T-cell (primary cell): ENCODE measurements around the gene CR2. TPM values are rescaled to one million over a fixed set of nuclear protein-coding genes. Genes with fewer than 3 reads are reported as not detected.

Experiments
- ATAC-seq, 4 experiments: fragments of 200-7000 bp in 3 of 4; fragments of 150-1000 bp in 1 of 4; cut with Tn5 transposase; replicated peaks in 1 of 4; 1 replicate in 3 of 4; 2 replicates in 1 of 4; pipeline ENCODE4 v1.10.0; 2021; ENCODE audit warnings: moderate library complexity in 3 of 4, mild to moderate bottlenecking in 2 of 4, moderate number of reproducible peaks in 1 of 4
- CTCF ChIA-PET, 2 donors: fragments of 300-600 bp; sonication (Branson Sonifier 250); formaldehyde crosslinking; loops; one replicate each; lab custom pipeline; 2022; ENCODE audit warnings: antibody characterized with exemption in 2 of 2; lab: Charles Lee
- POLR2A ChIA-PET, 2 donors: fragments of 300-600 bp; sonication (Branson Sonifier 250); formaldehyde crosslinking; loops; one replicate each; lab custom pipeline; 2022; ENCODE audit warnings: antibody characterized with exemption in 2 of 2; lab: Charles Lee
- DNase-seq, 35 experiments: peaks; one replicate each; pipeline versions ENCODE4 v3.0.0 to v3.0.0-alpha.2; 2013 to 2023
- H3K27ac ChIP-seq: one replicate; pipeline ENCODE4 v1.5.1; 2013; ENCODE audit warnings: low read length
- H3K27me3 ChIP-seq, 2 experiments: replicated peaks in 1 of 2; 1 replicate in 1 of 2; 2 replicates in 1 of 2; pipeline versions ENCODE4 v1.6.1 to v1.7.0; 2013; ENCODE audit warnings: low read length in 1 of 2, mixed read lengths in 1 of 2; ENCODE audit not compliant: control insufficient read depth in 2 of 2, insufficient read depth in 2 of 2; ENCODE audit errors: extremely low read depth in 1 of 2
- H3K36me3 ChIP-seq, 2 donors: 1 replicate in 1 of 2; 2 replicates in 1 of 2; pipeline versions ENCODE4 v1.6.1 to v1.7.0; 2013; ENCODE audit warnings: low read length in 1 of 2; ENCODE audit not compliant: control insufficient read depth in 2 of 2, insufficient read depth in 1 of 2; ENCODE audit errors: extremely low read depth in 1 of 2
- H3K4me1 ChIP-seq, 2 experiments: 1 replicate in 1 of 2; 2 replicates in 1 of 2; pipeline versions ENCODE4 v1.6.1 to v1.7.0; 2013; ENCODE audit warnings: low read length in 2 of 2, mixed read lengths in 1 of 2; ENCODE audit not compliant: insufficient read depth in 2 of 2, control insufficient read depth in 1 of 2; ENCODE audit errors: extremely low read depth in 1 of 2
- H3K4me3 ChIP-seq, 2 donors: 1 replicate in 1 of 2; 2 replicates in 1 of 2; pipeline versions ENCODE4 v1.5.1 to v1.7.0; 2013; ENCODE audit warnings: mild to moderate bottlenecking in 2 of 2, low read length in 1 of 2, moderate library complexity in 1 of 2; ENCODE audit not compliant: control insufficient read depth in 1 of 2; ENCODE audit errors: extremely low read depth in 1 of 2
- H3K9me3 ChIP-seq: 2 replicates; pipeline ENCODE4 v1.7.0; 2013
- H3K27ac Mint-ChIP-seq, 2 donors: one replicate each; pipeline ENCODE4 v1.8.0; 2020 to 2021; ENCODE audit warnings: mild to moderate bottlenecking in 2 of 2, mixed read lengths in 2 of 2
- H3K27me3 Mint-ChIP-seq, 2 donors: one replicate each; pipeline ENCODE4 v1.8.0; 2021 to 2022; ENCODE audit warnings: mixed read lengths in 2 of 2
- H3K36me3 Mint-ChIP-seq: one replicate; pipeline ENCODE4 v1.8.0; 2021; ENCODE audit warnings: mixed read lengths
- H3K4me1 Mint-ChIP-seq, 3 donors: one replicate each; pipeline ENCODE4 v1.8.0; 2020 to 2022; ENCODE audit warnings: mixed read lengths in 3 of 3, mild to moderate bottlenecking in 1 of 3
- H3K4me3 Mint-ChIP-seq, 3 donors: one replicate each; pipeline ENCODE4 v1.8.0; 2020 to 2022; ENCODE audit warnings: mild to moderate bottlenecking in 3 of 3, mixed read lengths in 3 of 3, moderate library complexity in 3 of 3
- H3K9me3 Mint-ChIP-seq, 3 donors: one replicate each; pipeline ENCODE4 v1.8.0; 2020 to 2022; ENCODE audit warnings: mixed read lengths in 3 of 3
- WGBS: methylation state at CpG from one replicate; pipeline ENCODE4 v1.1.5; 2013; ENCODE audit warnings: missing lambda C conversion rate; ENCODE audit not compliant: insufficient coverage; 5-methylcytosine and 5-hydroxymethylcytosine counted together
- total RNA-seq, 35 experiments: library from RNA in 6 of 35; stranded (reverse) in 6 of 35; fragments of 120-200 nt in 1 of 35; gene quantifications; one replicate each; pipeline versions ENCODE4 v1.2.1 to v1.2.4 and lab custom pipeline; 2013 to 2026

The CR2 gene
- total RNA-seq, 5 donors from 2014 or later (not counting 1 experiment from before 2014, with no cell fraction given): 1.4 to 4.6 (median 2.1) TPM

- H3K4me1 Mint-ChIP-seq: peaks cover 17 to 25% (median 23%) of the 10 kb centered on the region in 3 donors
- peaks cover 4 to 20% of the 10 kb centered on the region in 2 experiments for H3K4me1 ChIP-seq
- 6% methylated on average over 2 of the region's 4 CpGs for WGBS
- peaks cover 0 to 9% (median 2%) of the 10 kb centered on the region in 3 donors for H3K9me3 Mint-ChIP-seq
- no peak overlapping the region for H3K27ac ChIP-seq
- H3K27ac Mint-ChIP-seq: peak overlapping the region; percentile 13 to 68
- ATAC-seq (peak in 3 of 4 experiments; percentile 53 to 73 (median 56)), DNase-seq (peak in 4 of 35 experiments; percentile 10 to 17 (median 14))
- no peaks in the 10 kb centered on the region for H3K27me3 ChIP-seq
- H3K9me3 ChIP-seq: no peaks in the 10 kb centered on the region
- no peak overlapping the region for H3K4me3 ChIP-seq
- no peaks in the 10 kb centered on the region for H3K27me3 Mint-ChIP-seq
- H3K36me3 Mint-ChIP-seq: no peaks in the 10 kb centered on the region
- peak overlapping the region in 1 of 3 donors; percentile 46 for H3K4me3 Mint-ChIP-seq
- POLR2A ChIA-PET: no interaction called here
- CTCF ChIA-PET: no interaction called here
- H3K36me3 ChIP-seq: no peaks in the 10 kb centered on the region
Observed at GRCh38 chr1:207414606-207415108, 39.5 kb upstream of the CR2 start.

DNA sequence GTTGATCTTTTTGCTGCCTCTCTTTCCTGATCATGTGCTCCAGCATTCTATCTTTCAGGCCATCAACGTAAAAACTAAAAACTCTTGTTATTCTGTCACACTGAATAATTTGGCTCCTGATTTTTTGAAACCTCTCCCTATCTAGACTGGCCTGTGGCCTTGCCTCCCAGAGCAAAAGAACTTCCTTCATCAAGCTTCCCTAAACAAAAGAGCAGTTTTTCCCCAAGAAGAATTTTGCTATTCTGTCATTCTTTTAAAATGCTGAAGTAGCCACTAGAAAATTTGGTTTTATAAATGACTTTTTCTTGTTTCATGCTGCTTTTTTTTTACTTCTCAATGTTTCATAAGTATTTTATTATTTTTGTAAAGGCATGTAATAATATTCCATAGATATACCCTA lies 37.1 kb upstream of the CR2 start:
- no peak overlapping the region for H3K27ac Mint-ChIP-seq
- H3K27ac ChIP-seq: no peak overlapping the region
- ChIA-PET POLR2A (interaction anchor here (0.7 to 1.0 kb wide), 3 partner anchors 11 to 68 kb away, joined by 3 to 4 read pairs (median 3); no protein-coding TSS in a partner anchor), CTCF (no interaction called here)
- ATAC-seq (no peak), DNase-seq (no peak)
- no peak overlapping the region for H3K4me3 ChIP-seq
- peaks cover 15 to 22% (median 20%) of the 10 kb centered on the region in 3 donors for H3K4me1 Mint-ChIP-seq
- H3K9me3 Mint-ChIP-seq: peaks cover 5 to 16% (median 9%) of the 10 kb centered on the region in 3 donors
- 100% methylated on average over 1 of the region's 1 CpG for WGBS
- no peak overlapping the region for H3K4me3 Mint-ChIP-seq
- H3K27me3 Mint-ChIP-seq: no peaks in the 10 kb centered on the region
- no peaks in the 10 kb centered on the region for H3K9me3 ChIP-seq
- H3K27me3 ChIP-seq: no peaks in the 10 kb centered on the region
- no peaks in the 10 kb centered on the region for H3K36me3 ChIP-seq
- H3K36me3 Mint-ChIP-seq: no peaks in the 10 kb centered on the region
- H3K4me1 ChIP-seq: peaks cover 4 to 20% of the 10 kb centered on the region in 2 experiments

GRCh38 chr1:207418351-207418750 lies 35.8 kb upstream of the CR2 start:
- CTCF ChIA-PET: no interaction called here
- no CpG with 5 or more reads among the region's 1 CpG for WGBS
- H3K27me3 Mint-ChIP-seq: no peaks in the 10 kb centered on the region

GRCh38 chr1:207420109-207420508 lies 34.0 kb upstream of the CR2 start:
- no peak overlapping the region for H3K27ac Mint-ChIP-seq
- H3K4me1 Mint-ChIP-seq: peaks cover 0 to 2% (median under 1%) of the 10 kb centered on the region in 3 donors
- no peaks in the 10 kb centered on the region for H3K36me3 Mint-ChIP-seq
- POLR2A ChIA-PET: no interaction called here
- ATAC-seq (no peak), DNase-seq (no peak)
- peaks cover 5 to 16% (median 9%) of the 10 kb centered on the region in 3 donors for H3K9me3 Mint-ChIP-seq
- peaks cover 0 to 8% of the 10 kb centered on the region in 2 experiments for H3K27me3 ChIP-seq
- H3K9me3 ChIP-seq: no peaks in the 10 kb centered on the region
- H3K36me3 ChIP-seq: no peaks in the 10 kb centered on the region
- no peak overlapping the region for H3K4me3 ChIP-seq
- H3K4me3 Mint-ChIP-seq: no peak overlapping the region
- CTCF ChIA-PET: interaction anchor here in 1 of 2 donors (0.7 kb wide), 1 partner anchor 14 kb away, joined by 3 read pairs; no protein-coding TSS in a partner anchor
- H3K4me1 ChIP-seq: peaks cover 0 to 5% of the 10 kb centered on the region in 2 experiments
- WGBS: 100% methylated on average over 1 of the region's 1 CpG
- peaks cover 0 to 3% of the 10 kb centered on the region in 2 donors for H3K27me3 Mint-ChIP-seq
- no peak overlapping the region for H3K27ac ChIP-seq

More at GRCh38 chr1:207418351-207418750, 35.8 kb upstream of the CR2 start:
- peaks cover 5 to 16% (median 9%) of the 10 kb centered on the region in 3 donors for H3K9me3 Mint-ChIP-seq
- H3K4me1 Mint-ChIP-seq: peaks cover 9 to 12% (median 11%) of the 10 kb centered on the region in 3 donors
- Histone ChIP-seq H3K4me1 (peaks cover 4 to 15% of the 10 kb centered on the region in 2 experiments), H3K9me3 (no peaks in the 10 kb centered on the region), H3K36me3 (no peaks in the 10 kb centered on the region), H3K27ac (no peak overlapping the region), H3K4me3 (no peak overlapping the region), H3K27me3 (no peaks in the 10 kb centered on the region)
- H3K27ac Mint-ChIP-seq: no peak overlapping the region
- ATAC-seq: no peak
- POLR2A ChIA-PET: no interaction called here
- DNase-seq: no peak
- H3K36me3 Mint-ChIP-seq: no peaks in the 10 kb centered on the region
- H3K4me3 Mint-ChIP-seq: no peak overlapping the region

- Histone ChIP-seq H3K27ac (no peak overlapping the region), H3K36me3 (no peaks in the 10 kb centered on the region), H3K4me1 (no peaks in the 10 kb centered on the region), H3K4me3 (no peak overlapping the region), H3K9me3 (no peaks in the 10 kb centered on the region), H3K27me3 (peaks cover 0 to 10% of the 10 kb centered on the region in 2 experiments)
- H3K36me3 Mint-ChIP-seq: no peaks in the 10 kb centered on the region
- no peak for ATAC-seq
- peaks cover 0 to 6% of the 10 kb centered on the region in 2 donors for H3K27me3 Mint-ChIP-seq
- ChIA-PET POLR2A (no interaction called here), CTCF (no interaction called here)
- H3K4me1 Mint-ChIP-seq: peaks cover 0 to 2% (median 0%) of the 10 kb centered on the region in 3 donors
- no peak for DNase-seq
- H3K4me3 Mint-ChIP-seq: no peak overlapping the region
- H3K9me3 Mint-ChIP-seq: peaks cover 5 to 16% (median 9%) of the 10 kb centered on the region in 3 donors
- H3K27ac Mint-ChIP-seq: no peak overlapping the region
- WGBS: 89% methylated on average over 7 of the region's 9 CpGs
Observed at GRCh38 chr1:207421078-207421477, 33.0 kb upstream of the CR2 start.

DNA sequence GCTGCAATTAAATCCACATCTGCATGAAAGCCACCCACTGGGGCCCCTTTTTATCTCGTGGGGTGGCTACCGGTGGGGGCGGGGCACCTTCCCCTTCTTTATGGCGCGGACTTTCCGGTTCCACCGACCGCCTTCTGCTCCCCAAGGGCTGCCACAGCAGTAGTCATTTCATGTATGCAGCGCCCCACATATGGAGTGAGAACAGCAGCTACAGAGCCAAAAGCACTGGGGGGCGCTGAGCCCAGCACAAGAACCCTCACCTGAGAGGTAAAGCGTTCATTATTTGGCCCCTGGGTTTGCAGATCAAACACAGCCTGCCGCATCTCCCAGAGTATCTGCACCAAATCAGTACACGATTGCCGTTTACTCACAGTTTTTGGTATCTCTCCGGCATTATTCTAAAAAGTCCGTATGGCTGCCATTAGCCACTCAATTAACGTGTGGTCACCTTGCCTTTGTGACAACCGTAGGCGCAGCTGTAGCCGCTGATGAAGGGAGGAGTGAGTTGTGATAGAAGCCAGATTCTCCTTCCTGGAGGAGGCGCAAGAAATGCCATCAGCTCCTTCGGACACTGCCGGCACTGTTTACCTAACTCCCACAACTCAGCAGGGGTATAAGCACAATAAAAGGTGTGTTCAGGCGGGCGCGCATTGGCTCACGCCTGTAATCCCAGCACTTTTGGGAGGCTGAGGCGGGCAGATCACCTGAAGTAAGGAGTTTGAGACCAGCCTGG lies 30.4 kb upstream of the CR2 start:
- ChIA-PET POLR2A (no interaction called here), CTCF (interaction anchor here in 1 of 2 donors (0.6 kb wide), 1 partner anchor 10 kb away, joined by 3 read pairs; no protein-coding TSS in a partner anchor)
- no peak overlapping the region for H3K27ac ChIP-seq
- peaks cover 0 to 10% of the 10 kb centered on the region in 2 experiments for H3K27me3 ChIP-seq
- Mint-ChIP-seq H3K27ac (no peak overlapping the region), H3K27me3 (peaks cover 7 to 9% of the 10 kb centered on the region in 2 donors), H3K4me1 (no peaks in the 10 kb centered on the region), H3K4me3 (no peak overlapping the region), H3K9me3 (peaks cover 5 to 13% (median 9%) of the 10 kb centered on the region in 3 donors), H3K36me3 (no peaks in the 10 kb centered on the region)
- H3K9me3 ChIP-seq: no peaks in the 10 kb centered on the region
- no peak overlapping the region for H3K4me3 ChIP-seq
- no peaks in the 10 kb centered on the region for H3K4me1 ChIP-seq
- 88% methylated on average over 13 of the region's 28 CpGs for WGBS
- no peaks in the 10 kb centered on the region for H3K36me3 ChIP-seq
- no peak for ATAC-seq
- no peak for DNase-seq
